Epidermal melanocyte (primary cell): Measurements from ENCODE around the gene STXBP6.
"Not testable (repeated sequence)": the region's sequence is repeated elsewhere in the genome, so short reads cannot be mapped to it uniquely, and the experiment has no call there.

Experiments used
- DNase-seq: peaks from one replicate; pipeline ENCODE4 v3.0.0; 2011; ENCODE audit warnings: low spot score; ENCODE audit not compliant: insufficient read length

STXBP6 gene

DNA sequence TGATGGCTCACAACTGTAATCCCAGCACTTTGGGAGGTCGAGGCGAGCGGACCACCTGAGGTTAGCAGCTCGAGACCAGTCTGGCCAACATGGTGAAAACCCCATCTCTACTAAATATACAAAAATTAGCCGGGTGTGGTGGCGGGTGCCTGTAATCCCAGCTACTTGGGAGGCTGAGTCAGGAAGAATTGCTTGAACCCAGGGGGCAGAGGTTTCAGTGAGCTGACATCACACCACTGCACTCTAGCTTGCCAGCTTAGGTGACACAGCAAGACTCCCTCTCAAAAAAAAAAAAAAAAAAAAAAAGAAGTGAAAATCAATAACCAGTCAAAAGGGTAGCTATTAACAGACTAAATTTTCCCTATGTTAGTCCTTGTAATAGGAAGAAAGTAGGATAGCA, 213.6 kb downstream of the STXBP6 start:
- not testable (repeated sequence) for DNase-seq

DNA sequence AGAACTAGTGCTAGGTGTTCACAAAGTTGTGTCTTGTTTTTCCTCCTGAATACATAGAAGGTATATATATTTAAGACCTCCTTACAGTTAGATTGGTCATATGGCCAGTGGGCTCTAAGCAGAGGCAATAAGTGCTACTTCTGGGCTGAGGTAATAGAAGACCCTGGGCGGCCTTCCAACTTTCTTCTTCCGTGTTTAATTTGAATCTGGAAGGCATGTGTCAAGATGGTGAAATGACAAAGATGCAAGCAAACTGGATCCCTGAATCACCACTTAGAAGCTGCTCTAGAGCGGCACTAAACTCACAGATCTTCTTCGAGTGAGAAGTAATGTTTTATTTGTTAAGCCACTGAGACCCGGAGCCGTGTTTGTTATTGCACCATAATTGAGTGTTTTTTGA, 215.0 kb downstream of the STXBP6 start:
- no peak for DNase-seq

- DNase-seq: no peak
Observed at GRCh38 chr14:24833385-24833784, 216.6 kb downstream of the STXBP6 start.

GRCh38 chr14:24831677-24832076, 218.3 kb downstream of the STXBP6 start:
- DNase-seq: no peak

DNA sequence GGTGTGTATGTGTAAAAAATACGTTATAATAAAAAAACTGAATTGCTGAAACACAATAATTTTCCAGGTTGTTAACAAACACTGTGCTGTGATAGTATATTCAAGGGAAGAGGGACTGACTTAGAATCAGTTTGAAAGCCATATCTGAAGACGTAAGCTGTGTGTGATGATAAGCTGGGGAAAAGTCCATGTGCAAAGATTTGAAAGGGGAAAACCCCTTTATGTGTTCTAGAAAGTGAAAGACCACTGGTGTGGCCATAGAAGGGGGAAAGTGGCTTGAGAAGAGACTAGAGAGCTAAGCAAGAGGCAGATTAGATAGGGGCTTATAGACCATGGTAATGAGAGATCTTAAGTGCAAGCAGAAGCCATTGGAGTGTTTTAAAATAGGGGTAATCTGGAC, 220.1 kb downstream of the STXBP6 start:
- DNase-seq: no peak

DNA sequence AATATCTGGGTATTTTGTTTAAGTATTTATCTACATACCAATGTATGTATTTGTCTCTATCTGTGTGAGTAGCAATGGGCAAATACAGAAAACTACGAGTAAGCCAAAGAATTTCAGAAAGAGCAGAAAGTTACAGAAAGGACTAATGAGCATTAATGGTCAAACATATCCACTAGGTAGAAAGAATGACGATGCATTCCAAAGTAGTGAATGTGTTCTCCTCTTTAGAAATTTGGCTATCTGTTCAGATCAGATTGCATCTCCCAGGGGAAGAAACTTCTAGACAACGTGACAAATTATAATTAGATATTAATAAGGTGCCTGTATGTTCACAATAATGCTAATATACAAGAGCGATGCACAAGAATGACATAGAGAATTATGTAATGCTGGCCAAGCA, 221.5 kb downstream of the STXBP6 start:
- DNase-seq: no peak

GRCh38 chr14:24826390-24826789, 223.6 kb downstream of the STXBP6 start:
- no peak for DNase-seq

DNA sequence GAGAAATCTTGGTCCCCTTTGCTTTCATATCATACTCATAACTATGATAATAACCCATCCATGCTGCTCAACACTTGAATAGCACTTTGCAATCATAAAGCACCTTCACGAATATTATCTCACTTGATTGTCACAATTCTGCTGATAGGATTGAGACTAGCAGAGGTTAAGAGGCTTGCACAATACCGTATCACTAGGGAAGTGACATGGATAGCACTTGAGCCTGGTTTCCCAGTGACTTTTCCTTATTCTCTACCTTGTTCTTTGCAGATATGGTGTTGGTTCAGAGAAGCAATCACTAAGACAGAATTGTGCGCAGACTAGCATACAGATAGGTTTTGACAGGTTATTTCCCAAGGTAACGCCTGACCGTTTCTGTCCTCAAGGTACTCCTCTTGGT, 229.3 kb downstream of the STXBP6 start:
- no peak for DNase-seq

GRCh38 chr14:24818823-24819341, 231.1 kb downstream of the STXBP6 start:
- no peak for DNase-seq

DNA sequence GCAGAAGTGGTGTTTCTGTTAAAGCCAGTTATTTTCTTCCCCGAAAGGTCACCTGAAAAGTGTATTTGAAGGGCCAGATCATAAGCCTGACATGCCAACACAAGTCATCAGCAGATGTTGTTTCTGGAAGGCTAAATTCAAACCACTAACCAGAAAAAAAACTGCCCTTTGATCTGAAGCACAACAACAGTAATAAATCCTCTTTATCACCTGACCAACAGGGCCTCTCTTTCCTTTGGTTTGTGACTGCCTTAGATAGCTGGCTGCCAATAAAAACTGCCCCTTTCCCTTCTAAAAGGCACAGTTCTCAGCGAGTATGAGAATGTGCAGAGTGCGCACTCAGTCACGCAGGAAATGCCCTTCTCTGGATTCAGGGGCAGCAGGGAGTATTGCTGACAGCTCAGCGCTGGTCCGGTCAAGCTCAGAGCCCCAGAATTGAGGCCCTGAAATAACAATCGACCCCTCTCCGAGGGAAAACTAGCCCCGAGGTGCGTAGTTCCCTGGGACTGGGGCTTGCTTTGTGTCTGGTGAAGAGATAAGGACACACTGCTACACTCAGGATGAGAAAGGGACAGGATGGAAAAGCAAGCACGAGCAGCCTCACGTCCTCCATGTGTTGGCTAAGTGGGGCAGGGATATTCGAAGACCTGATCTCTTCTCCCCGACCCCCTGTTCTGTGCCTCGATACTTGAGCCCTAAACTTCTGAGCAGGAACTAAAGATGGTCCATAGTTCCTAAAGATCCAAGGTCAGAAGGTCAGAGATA, 231.7 kb downstream of the STXBP6 start:
- no peak for DNase-seq

- no peak for DNase-seq
Observed at GRCh38 chr14:24817212-24818057, 232.5 kb downstream of the STXBP6 start.

DNA sequence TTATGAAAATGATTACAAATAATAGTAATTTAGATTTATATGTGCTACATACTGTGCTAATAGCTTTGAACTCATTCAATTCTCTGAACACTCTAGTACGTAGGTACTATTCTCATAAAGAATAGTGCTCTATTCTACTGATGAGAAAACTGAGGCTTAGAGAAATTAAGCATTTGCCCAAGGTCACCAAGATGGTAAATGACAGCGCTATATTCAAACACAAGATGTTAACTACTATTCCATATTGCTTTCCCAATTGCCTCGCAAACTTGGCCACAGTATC, 233.1 kb downstream of the STXBP6 start:
- DNase-seq: no peak

DNA sequence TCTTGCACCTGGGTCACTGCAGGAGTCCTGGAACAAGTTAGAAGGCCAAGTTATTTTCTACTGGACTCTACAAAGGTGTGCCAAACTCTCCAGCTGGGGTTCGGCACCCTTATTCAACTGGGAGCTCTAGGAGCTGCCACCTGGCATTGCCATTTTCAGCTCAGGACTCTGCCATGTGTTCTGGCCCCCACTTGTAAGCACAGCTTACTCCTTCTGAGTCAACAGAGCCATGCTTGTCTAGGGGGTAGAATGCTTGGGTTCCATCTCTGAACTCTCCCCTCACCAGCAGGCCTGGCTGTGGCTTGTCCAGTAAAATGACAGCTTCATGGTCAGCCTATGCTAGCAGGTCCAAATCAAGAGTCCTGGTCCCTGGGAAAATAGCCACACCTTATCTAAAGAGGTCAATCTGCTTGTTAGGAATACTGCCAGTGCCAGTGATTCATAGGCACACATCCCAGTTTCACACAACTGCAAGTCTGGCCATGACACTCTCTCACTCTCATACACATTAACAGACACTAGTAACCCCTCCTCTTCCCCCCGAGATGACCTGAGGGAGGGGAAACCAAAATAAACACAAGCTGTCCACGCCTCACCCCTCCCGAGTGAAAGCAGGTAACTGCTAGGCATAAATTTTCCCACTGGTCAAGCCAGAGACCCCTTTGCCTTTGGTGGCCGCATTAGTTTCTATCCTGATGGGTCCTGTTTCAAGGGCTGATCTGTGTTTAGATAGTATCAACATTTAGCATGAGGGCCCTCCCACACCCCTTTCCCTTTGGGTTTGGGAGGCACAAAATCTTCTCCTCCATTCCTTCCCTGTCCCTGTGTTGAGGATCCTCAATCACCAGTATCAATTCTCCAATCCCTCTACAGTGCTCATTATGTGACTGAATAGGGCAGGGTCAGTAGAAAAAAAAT, 233.7 kb downstream of the STXBP6 start:
- DNase-seq: no peak

DNA sequence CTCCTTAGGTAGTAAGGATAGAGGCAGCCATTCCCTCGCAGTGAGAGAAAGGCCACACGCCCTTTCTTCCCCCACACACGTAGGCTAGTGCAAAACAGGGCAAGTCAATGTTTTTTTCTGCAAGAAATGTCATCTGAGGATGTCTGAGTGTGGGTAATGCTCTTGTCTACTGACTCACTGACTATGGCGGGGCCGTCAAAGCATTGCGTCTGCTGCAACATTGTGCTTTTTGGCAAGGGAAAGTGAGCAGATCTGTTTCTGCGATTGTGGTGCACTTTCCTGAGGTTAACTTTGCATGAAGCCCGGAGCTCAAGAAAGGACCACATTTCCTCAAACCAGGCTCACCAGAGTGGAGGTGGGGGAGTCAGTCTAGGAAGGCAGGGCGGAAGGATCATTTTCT, 234.4 kb downstream of the STXBP6 start:
- no peak for DNase-seq

DNA sequence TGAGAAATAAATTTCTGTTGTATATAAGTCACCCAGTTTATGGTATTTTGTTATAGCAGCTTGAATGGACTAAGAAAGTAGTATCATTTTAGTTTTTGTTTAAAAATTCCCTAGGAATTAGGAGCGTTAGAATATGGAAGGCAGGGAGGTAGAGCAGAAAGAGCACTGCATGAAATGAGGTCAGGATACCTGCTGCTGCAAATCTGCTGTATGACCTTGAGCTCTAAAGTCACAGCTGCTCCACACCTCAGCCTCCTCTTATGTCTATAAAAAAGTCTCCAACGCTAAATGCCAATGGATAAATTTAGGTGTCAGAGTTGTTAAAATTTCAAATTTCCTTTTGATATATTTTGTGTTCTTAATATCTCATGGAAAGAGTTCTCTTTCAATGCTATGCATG, 235.0 kb downstream of the STXBP6 start:
- no peak for DNase-seq

DNA sequence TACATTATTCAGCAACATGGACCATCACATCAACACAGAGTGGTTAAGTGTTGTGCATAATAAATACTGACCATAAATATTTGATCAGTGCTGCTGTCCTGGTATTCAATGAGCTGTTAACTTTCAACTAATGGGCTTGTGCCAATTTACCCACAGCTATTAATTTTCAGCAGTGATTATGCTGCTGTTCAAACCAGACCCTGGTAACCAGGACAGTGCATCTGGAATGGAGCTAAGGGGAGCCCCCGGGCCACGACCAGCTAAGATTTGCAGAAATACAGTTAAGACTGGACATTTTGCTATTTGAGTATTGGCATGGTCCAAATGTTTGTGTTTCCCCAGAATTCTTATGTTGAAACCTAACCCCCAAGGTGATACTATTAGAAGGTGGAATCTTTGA, 235.6 kb downstream of the STXBP6 start:
- no peak for DNase-seq

- no peak for DNase-seq
Observed at GRCh38 chr14:24813819-24814259, 236.1 kb downstream of the STXBP6 start.

DNA sequence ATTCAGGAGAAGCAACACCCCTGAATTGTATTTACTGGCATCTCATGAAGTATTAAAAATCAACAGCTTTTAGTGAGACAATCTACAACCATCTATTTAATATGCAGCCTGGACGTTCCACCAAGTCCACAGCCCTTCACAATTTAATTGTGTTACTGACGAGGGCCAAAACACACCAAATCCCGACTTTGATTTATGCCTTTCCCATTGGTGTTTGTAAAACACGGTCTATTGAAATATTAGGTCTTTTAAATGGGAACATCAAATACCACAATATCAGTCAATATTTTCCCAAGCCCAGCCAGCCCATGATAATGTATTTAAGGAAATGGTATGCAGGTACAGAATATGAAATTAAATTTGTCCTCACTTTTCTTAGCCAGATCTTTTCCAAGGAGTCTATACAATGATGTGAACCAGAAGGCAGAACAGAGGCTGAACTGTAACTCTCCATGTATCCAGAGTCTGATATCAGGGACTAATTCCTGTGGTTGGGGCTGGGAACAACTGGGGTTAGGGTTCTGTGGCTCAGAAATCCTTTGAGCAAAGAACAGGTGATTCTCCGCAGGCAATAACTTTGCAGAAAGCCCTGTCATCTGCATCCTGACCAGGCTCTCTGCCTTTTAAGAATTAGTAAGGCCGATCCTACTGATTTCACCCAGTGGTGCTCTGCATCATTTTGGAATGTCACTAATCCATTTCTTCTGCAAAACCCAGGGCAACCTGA, 236.7 kb downstream of the STXBP6 start:
- DNase-seq: no peak

- DNase-seq: no peak
Observed at GRCh38 chr14:24809135-24809534, 240.8 kb downstream of the STXBP6 start.

DNA sequence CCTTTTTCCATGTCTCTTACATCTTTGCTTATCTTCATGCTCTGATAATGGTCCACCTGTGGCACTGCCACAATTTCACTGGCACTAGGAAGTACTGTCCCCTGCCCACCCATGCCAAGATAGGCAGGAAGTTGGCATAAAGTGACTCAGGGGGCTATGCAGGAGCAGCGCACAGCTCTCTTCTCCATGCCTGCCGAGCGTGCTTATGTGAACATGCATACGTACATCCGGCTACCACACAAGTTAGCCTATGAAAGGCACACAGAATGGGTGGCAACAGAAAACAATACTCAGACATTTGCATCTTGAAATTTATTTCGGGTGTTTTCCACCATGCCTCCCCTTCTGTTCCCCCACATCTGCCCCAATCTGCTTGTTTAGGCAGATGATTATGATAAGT, 241.5 kb downstream of the STXBP6 start:
- DNase-seq: no peak
